ENCODE data around the gene MS4A6E. TPM values are rescaled to one million over a fixed set of nuclear protein-coding genes. Genes with fewer than 3 reads are reported as not detected.

MS4A6E gene
- total and polyA plus RNA-seq, 2 of the 8 experiments (the other 6 are each of a cell fraction or from before 2014, with no cell fraction given) = not detected

- TF ChIP-seq CHD7 (IDR thresholded peaks at IDR 0.05; ENCODE audit: insufficient replicate concordance, low read length) (no peak), RFX5 (IDR thresholded peaks at IDR 0.05; ENCODE audit: borderline replicate concordance, low read depth, low read length) (no peak), KDM5A (IDR thresholded peaks at IDR 0.05; ENCODE audit: low read length) (no peak), CREB1 (IDR thresholded peaks at IDR 0.05) (no peak), POU5F1 (IDR thresholded peaks at IDR 0.05; ENCODE audit: low read depth, low read length) (no peak), TAF7 (optimal IDR thresholded peaks at IDR 0.05; ENCODE audit: borderline replicate concordance, low read depth, low read length) (no peak), KDM4A (IDR thresholded peaks at IDR 0.05; ENCODE audit: low read depth, low read length, severe bottlenecking) (no peak), SAP30 (IDR thresholded peaks at IDR 0.05; ENCODE audit: insufficient read depth, insufficient replicate concordance, low read length) (no peak), ATF2 (IDR thresholded peaks at IDR 0.05; ENCODE audit: low read length) (no peak), CTBP2 (IDR thresholded peaks at IDR 0.05; ENCODE audit: borderline replicate concordance, insufficient read depth, insufficient read length, low read length) (no peak)
These were observed 46.6 kb upstream of the MS4A6E start, which contains the start of gene MS4A4A (continued) for GRCh38 chr11:60280412-60280811.

All from H1 (cell line).